Vagina (tissue), 2 donors: ENCODE data around the gene CPLANE1.

ENCODE experiments used
- POLR2A ChIP-seq, 2 donors: fragments of 450-650 bp; IDR thresholded peaks; one replicate each; pipeline ENCODE4 v1.6.1; 2017; ENCODE audit warnings: antibody characterized with exemption in 2 of 2, mild to moderate bottlenecking in 2 of 2, moderate library complexity in 2 of 2
- POLR2AphosphoS5 ChIP-seq, 2 donors: sonication (generic); formaldehyde crosslinking; IDR thresholded peaks; one replicate each; pipeline ENCODE4 v1.9.0; 2017; ENCODE audit warnings: antibody characterized with exemption in 2 of 2, mild to moderate bottlenecking in 2 of 2, low read depth in 1 of 2; ENCODE audit not compliant: insufficient read depth in 1 of 2
- TF ChIP-seq, protein P1 (sequence below), 3 experiments: fragments of 450-650 bp in 2 of 3; fragments of 200-600 bp in 1 of 3; sonication (generic) in 1 of 3; IDR thresholded peaks; one replicate each; pipeline ENCODE4 v1.5.1; 2017 to 2019; ENCODE audit warnings: antibody characterized with exemption in 3 of 3, mild to moderate bottlenecking in 2 of 3, moderate library complexity in 2 of 3

GRCh38 chr5:37121465-37121864 lies 127.7 kb downstream of the CPLANE1 start:
- TF ChIP-seq, protein P1, sequence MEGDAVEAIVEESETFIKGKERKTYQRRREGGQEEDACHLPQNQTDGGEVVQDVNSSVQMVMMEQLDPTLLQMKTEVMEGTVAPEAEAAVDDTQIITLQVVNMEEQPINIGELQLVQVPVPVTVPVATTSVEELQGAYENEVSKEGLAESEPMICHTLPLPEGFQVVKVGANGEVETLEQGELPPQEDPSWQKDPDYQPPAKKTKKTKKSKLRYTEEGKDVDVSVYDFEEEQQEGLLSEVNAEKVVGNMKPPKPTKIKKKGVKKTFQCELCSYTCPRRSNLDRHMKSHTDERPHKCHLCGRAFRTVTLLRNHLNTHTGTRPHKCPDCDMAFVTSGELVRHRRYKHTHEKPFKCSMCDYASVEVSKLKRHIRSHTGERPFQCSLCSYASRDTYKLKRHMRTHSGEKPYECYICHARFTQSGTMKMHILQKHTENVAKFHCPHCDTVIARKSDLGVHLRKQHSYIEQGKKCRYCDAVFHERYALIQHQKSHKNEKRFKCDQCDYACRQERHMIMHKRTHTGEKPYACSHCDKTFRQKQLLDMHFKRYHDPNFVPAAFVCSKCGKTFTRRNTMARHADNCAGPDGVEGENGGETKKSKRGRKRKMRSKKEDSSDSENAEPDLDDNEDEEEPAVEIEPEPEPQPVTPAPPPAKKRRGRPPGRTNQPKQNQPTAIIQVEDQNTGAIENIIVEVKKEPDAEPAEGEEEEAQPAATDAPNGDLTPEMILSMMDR (IDR thresholded peaks at IDR 0.05), result no peak
- TF ChIP-seq POLR2A (IDR thresholded peaks at IDR 0.05) (no peak), POLR2AphosphoS5 (IDR thresholded peaks at IDR 0.05; ENCODE audit: insufficient read depth in 1 of 2, low read depth in 1 of 2) (no peak)
